A673 (cell line): ENCODE data around the gene TIRAP.

ENCODE experiments used
- EZH2 ChIP-seq: fragments of 200-600 bp; sonication (generic); IDR thresholded peaks from 2 replicates; pipeline ENCODE4 v1.6.1; 2017; ENCODE audit warnings: borderline replicate concordance, low read depth, mild to moderate bottlenecking, mixed read lengths, antibody characterized with exemption, low read length; ENCODE audit not compliant: poor library complexity, severe bottlenecking
- TF ChIP-seq, protein P1 (sequence below): fragments of 300-800, 200-600 bp; sonication (generic); conservative IDR thresholded peaks from 2 replicates; pipeline ENCODE4 v1.5.1; 2017; ENCODE audit warnings: low read depth, mild to moderate bottlenecking, antibody characterized with exemption, low read length, moderate library complexity, mixed read lengths

- TF ChIP-seq, protein P1, sequence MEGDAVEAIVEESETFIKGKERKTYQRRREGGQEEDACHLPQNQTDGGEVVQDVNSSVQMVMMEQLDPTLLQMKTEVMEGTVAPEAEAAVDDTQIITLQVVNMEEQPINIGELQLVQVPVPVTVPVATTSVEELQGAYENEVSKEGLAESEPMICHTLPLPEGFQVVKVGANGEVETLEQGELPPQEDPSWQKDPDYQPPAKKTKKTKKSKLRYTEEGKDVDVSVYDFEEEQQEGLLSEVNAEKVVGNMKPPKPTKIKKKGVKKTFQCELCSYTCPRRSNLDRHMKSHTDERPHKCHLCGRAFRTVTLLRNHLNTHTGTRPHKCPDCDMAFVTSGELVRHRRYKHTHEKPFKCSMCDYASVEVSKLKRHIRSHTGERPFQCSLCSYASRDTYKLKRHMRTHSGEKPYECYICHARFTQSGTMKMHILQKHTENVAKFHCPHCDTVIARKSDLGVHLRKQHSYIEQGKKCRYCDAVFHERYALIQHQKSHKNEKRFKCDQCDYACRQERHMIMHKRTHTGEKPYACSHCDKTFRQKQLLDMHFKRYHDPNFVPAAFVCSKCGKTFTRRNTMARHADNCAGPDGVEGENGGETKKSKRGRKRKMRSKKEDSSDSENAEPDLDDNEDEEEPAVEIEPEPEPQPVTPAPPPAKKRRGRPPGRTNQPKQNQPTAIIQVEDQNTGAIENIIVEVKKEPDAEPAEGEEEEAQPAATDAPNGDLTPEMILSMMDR: no peak
- no peak for TF ChIP-seq EZH2
Measured at GRCh38 chr11:126322996-126323395, 40.1 kb downstream of the TIRAP start.
